Activated CD8-positive, alpha-beta memory T cell treated with anti-CD3 and anti-CD28 coated beads, Interleukin-2, amount 50 U/mL, for 4 hours (primary cell): ENCODE data around the gene PLXNB1.

Experiments used
- DNase-seq: peaks from one replicate; pipeline ENCODE4 v3.0.0-alpha.2; 2020

The PLXNB1 gene

GRCh38 chr3:48431224-48432029 is 1.5 kb upstream of the PLXNB1 start:
- DNase-seq = no peak

GRCh38 chr3:48430708-48431101 is 819 bp upstream of the PLXNB1 start:
- no peak for DNase-seq

GRCh38 chr3:48429317-48429959 is 448 bp downstream of the PLXNB1 start:
- DNase-seq = peak; percentile 68

GRCh38 chr3:48428572-48429316 is 1.1 kb downstream of the PLXNB1 start:
- DNase-seq = no peak

- no peak for DNase-seq
Measured at GRCh38 chr3:48428088-48428571, 1.8 kb downstream of the PLXNB1 start.

- DNase-seq = no peak
Measured at GRCh38 chr3:48427630-48427962, 2.3 kb downstream of the PLXNB1 start.

GRCh38 chr3:48426944-48427629 is 2.8 kb downstream of the PLXNB1 start:
- DNase-seq = no peak

GRCh38 chr3:48426401-48426909 is 3.4 kb downstream of the PLXNB1 start:
- no peak for DNase-seq

- DNase-seq = no peak
Measured at GRCh38 chr3:48425281-48425812, 4.5 kb downstream of the PLXNB1 start.

GRCh38 chr3:48423883-48424695 is 5.8 kb downstream of the PLXNB1 start:
- no peak for DNase-seq

- DNase-seq = no peak
Measured at GRCh38 chr3:48423241-48423882, 6.5 kb downstream of the PLXNB1 start.

GRCh38 chr3:48422681-48423080 is 7.2 kb downstream of the PLXNB1 start:
- DNase-seq = no peak

GRCh38 chr3:48422272-48422671 is 7.6 kb downstream of the PLXNB1 start:
- DNase-seq = no peak

GRCh38 chr3:48420561-48420960 is 9.3 kb downstream of the PLXNB1 start:
- DNase-seq = no peak

GRCh38 chr3:48419597-48419996 is 10.3 kb downstream of the PLXNB1 start:
- DNase-seq = no peak

GRCh38 chr3:48419149-48419548 is 10.7 kb downstream of the PLXNB1 start:
- no peak for DNase-seq

GRCh38 chr3:48418651-48419050 is 11.2 kb downstream of the PLXNB1 start:
- DNase-seq = no peak

GRCh38 chr3:48418140-48418539 is 11.7 kb downstream of the PLXNB1 start:
- no peak for DNase-seq

- no peak for DNase-seq
Measured at GRCh38 chr3:48417529-48418108, 12.3 kb downstream of the PLXNB1 start.

- DNase-seq = no peak
Measured at GRCh38 chr3:48416546-48416945, 13.3 kb downstream of the PLXNB1 start.

- DNase-seq = no peak
Measured at GRCh38 chr3:48416091-48416505, 13.8 kb downstream of the PLXNB1 start.
